ENCODE measurements around the gene TENT4A.

TENT4A gene

GRCh38 chr5:6759401-6759800 is 46.2 kb downstream of the TENT4A start:
- DNase-seq (ENCODE audit: low read depth, low spot score): no peak
- CTCF ChIA-PET: interaction anchor here (1.2 kb wide), 1 partner anchor 126 kb away, joined by 3 read pairs; the partner anchor contains the start of genes NSUN2 and SRD5A1
- no peak for TF ChIP-seq CTCF (IDR thresholded peaks at IDR 0.05; ENCODE audit: insufficient read depth, low read length, missing control alignments)

GRCh38 chr5:6759983-6760382 is 46.8 kb downstream of the TENT4A start:
- DNase-seq (ENCODE audit: low read depth, low spot score): no peak
- CTCF ChIA-PET: interaction anchor here (1.2 kb wide), 1 partner anchor 127 kb away, joined by 3 read pairs; the partner anchor contains the start of genes NSUN2 and SRD5A1
- no peak for TF ChIP-seq CTCF (IDR thresholded peaks at IDR 0.05; ENCODE audit: insufficient read depth, low read length, missing control alignments)
- POLR2A ChIA-PET: no interaction called here
- no peak overlapping the region for H3K4me3 ChIP-seq (ENCODE audit: low read depth, low read length)

More at GRCh38 chr5:6759401-6759800, 46.2 kb downstream of the TENT4A start:
- no peak overlapping the region for H3K4me3 ChIP-seq (ENCODE audit: low read depth, low read length)
- POLR2A ChIA-PET: no interaction called here

- ChIA-PET CTCF (interaction anchor here (1.0 kb wide), 1 partner anchor 10 kb away, joined by 3 read pairs; no protein-coding TSS in a partner anchor), POLR2A (no interaction called here)
- no peak overlapping the region for H3K4me3 ChIP-seq (ENCODE audit: low read depth, low read length)
- no peak for DNase-seq (ENCODE audit: low read depth, low spot score)
- no peak for TF ChIP-seq CTCF (IDR thresholded peaks at IDR 0.05; ENCODE audit: insufficient read depth, low read length, missing control alignments)
These were observed 47.5 kb downstream of the TENT4A start for GRCh38 chr5:6760686-6761085.

DNA sequence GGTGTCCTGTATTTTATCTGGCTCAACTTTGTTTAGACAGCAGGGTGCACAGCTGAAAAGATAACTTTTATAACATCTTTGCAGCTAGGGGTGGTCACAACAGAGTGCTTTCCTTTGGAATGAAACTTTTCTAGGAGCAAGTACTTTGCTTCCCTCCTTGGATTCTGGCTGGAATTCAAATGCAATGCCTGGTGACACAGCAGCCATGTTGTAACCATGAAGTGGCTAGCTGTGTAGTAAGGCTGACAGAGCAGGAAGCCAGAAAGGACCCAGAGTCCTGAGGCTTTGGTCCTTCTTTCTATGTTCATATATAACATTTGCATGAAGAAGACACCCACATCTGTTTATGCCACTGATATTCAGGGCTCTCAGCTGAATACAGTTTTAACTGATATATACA is 48.1 kb downstream of the TENT4A start:
- no peak overlapping the region for H3K4me3 ChIP-seq (ENCODE audit: low read depth, low read length)
- DNase-seq (ENCODE audit: low read depth, low spot score): no peak
- CTCF ChIA-PET: interaction anchor here (0.7 to 1.0 kb wide), 2 partner anchors 10 to 500 kb away, joined by 3 read pairs; no protein-coding TSS in a partner anchor
- POLR2A ChIA-PET: no interaction called here
- TF ChIP-seq CTCF (IDR thresholded peaks at IDR 0.05; ENCODE audit: insufficient read depth, low read length, missing control alignments): no peak

GRCh38 chr5:6762116-6762515 is 48.9 kb downstream of the TENT4A start:
- ChIA-PET CTCF (interaction anchor here (0.8 kb wide), 1 partner anchor 17 kb away, joined by 3 read pairs; no protein-coding TSS in a partner anchor), POLR2A (no interaction called here)
- no peak for TF ChIP-seq CTCF (IDR thresholded peaks at IDR 0.05; ENCODE audit: insufficient read depth, low read length, missing control alignments)
- no peak overlapping the region for H3K4me3 ChIP-seq (ENCODE audit: low read depth, low read length)
- DNase-seq (ENCODE audit: low read depth, low spot score): no peak

- DNase-seq (ENCODE audit: low read depth, low spot score): no peak
- ChIA-PET POLR2A (no interaction called here), CTCF (interaction anchor here (0.8 kb wide), 1 partner anchor 17 kb away, joined by 3 read pairs; no protein-coding TSS in a partner anchor)
- no peak for TF ChIP-seq CTCF (IDR thresholded peaks at IDR 0.05; ENCODE audit: insufficient read depth, low read length, missing control alignments)
- no peak overlapping the region for H3K4me3 ChIP-seq (ENCODE audit: low read depth, low read length)
These were observed 49.5 kb downstream of the TENT4A start for GRCh38 chr5:6762697-6763096.
